ENCODE measurements around the gene MYOF. TPM values are rescaled to one million over a fixed set of nuclear protein-coding genes. Genes with fewer than 3 reads are reported as not detected.
"Not testable (repeated sequence)": the region's sequence is repeated elsewhere in the genome, so short reads cannot be mapped to it uniquely, and the experiment has no call there.

The MYOF gene
- total RNA-seq, 1 donor from 2014 or later: 68.2 TPM

- peaks cover 77 to 96% of the 10 kb centered on the region in 2 donors for H3K36me3 ChIP-seq
- TF ChIP-seq, protein P1, sequence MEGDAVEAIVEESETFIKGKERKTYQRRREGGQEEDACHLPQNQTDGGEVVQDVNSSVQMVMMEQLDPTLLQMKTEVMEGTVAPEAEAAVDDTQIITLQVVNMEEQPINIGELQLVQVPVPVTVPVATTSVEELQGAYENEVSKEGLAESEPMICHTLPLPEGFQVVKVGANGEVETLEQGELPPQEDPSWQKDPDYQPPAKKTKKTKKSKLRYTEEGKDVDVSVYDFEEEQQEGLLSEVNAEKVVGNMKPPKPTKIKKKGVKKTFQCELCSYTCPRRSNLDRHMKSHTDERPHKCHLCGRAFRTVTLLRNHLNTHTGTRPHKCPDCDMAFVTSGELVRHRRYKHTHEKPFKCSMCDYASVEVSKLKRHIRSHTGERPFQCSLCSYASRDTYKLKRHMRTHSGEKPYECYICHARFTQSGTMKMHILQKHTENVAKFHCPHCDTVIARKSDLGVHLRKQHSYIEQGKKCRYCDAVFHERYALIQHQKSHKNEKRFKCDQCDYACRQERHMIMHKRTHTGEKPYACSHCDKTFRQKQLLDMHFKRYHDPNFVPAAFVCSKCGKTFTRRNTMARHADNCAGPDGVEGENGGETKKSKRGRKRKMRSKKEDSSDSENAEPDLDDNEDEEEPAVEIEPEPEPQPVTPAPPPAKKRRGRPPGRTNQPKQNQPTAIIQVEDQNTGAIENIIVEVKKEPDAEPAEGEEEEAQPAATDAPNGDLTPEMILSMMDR (IDR thresholded peaks at IDR 0.05): no peak
- no peak overlapping the region for H3K4me3 ChIP-seq
- H3K9me3 ChIP-seq: no peaks in the 10 kb centered on the region
- H3K4me1 ChIP-seq: no peaks in the 10 kb centered on the region
- no peak for DNase-seq (ENCODE audit: low spot score in 2 of 2)
- H3K27me3 ChIP-seq: no peaks in the 10 kb centered on the region
- intact Hi-C loops (cut with DNase I): no loop called here
- no peak overlapping the region for H3K27ac ChIP-seq
These were observed 148.7 kb downstream of the MYOF start for GRCh38 chr10:93333278-93333978.

- no peaks in the 10 kb centered on the region for H3K9me3 ChIP-seq
- TF ChIP-seq, protein P1 (IDR thresholded peaks at IDR 0.05): no peak
- no peak overlapping the region for H3K4me3 ChIP-seq
- H3K27ac ChIP-seq: no peak overlapping the region
- DNase-seq (ENCODE audit: low spot score in 2 of 2): no peak
- H3K27me3 ChIP-seq: no peaks in the 10 kb centered on the region
- H3K4me1 ChIP-seq: no peaks in the 10 kb centered on the region
- H3K36me3 ChIP-seq: peaks cover 75 to 97% of the 10 kb centered on the region in 2 donors
- intact Hi-C loops (cut with DNase I): no loop called here
These were observed 151.3 kb downstream of the MYOF start for GRCh38 chr10:93330824-93331223.

GRCh38 chr10:93319896-93320295 lies 162.2 kb downstream of the MYOF start:
- Histone ChIP-seq H3K27me3 (no peaks in the 10 kb centered on the region), H3K36me3 (peaks cover 57 to 96% of the 10 kb centered on the region in 2 donors), H3K9me3 (no peaks in the 10 kb centered on the region), H3K4me3 (no peak overlapping the region), H3K4me1 (no peaks in the 10 kb centered on the region), H3K27ac (no peak overlapping the region)
- no peak for DNase-seq (ENCODE audit: low spot score in 2 of 2)
- intact Hi-C loops (cut with DNase I): loop anchor here (10.0 kb wide), 1 partner anchor 955 kb away; no protein-coding TSS in a partner anchor
- TF ChIP-seq, protein P1 (IDR thresholded peaks at IDR 0.05): no peak

DNA sequence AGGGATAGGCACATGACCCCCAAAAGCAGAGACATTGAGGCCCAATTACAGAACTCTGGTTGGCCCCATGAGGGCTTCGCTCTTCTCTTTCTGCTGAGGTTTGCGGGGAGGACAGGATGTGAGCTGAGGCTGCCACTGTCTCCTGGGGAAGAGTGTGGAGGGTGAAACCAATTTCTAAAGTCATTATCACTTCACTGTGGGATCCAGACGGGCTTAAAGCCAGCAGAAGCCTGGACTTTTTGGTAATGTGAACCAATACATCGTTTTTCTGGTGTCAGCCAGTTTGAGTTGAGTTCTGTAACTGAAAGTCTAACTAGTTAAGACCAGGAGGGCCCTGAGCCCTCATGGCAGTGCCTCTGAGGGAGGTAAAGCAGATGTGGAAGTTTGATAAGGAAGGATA lies 163.0 kb downstream of the MYOF start:
- Histone ChIP-seq H3K36me3 (peaks cover 63 to 96% of the 10 kb centered on the region in 2 donors), H3K27me3 (no peaks in the 10 kb centered on the region), H3K4me3 (no peak overlapping the region), H3K4me1 (no peaks in the 10 kb centered on the region), H3K27ac (no peak overlapping the region), H3K9me3 (no peaks in the 10 kb centered on the region)
- intact Hi-C loops (cut with DNase I): no loop called here
- TF ChIP-seq, protein P1 (IDR thresholded peaks at IDR 0.05): no peak
- DNase-seq (ENCODE audit: low spot score in 2 of 2): no peak

DNA sequence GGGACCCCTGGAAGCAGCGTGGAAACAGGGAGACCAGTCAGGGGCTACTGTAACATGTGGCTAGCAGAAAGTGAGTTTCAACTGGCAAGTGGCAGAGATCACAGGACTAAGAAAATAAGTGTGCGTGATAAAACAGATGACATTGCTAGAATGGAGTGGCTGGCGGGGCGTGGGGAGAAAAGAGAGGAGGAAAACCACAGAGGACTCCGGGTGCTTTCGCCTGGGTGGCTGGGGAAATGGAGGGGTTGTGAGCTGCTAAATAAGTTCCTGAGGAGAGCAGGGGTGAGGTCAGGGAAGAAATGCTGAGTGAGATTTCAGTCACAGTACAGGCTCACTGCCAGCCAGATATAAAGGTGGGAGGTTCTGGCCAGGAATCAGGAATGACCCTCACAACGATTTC lies 166.9 kb downstream of the MYOF start:
- H3K4me1 ChIP-seq: no peaks in the 10 kb centered on the region
- H3K4me3 ChIP-seq: no peak overlapping the region
- H3K27me3 ChIP-seq: no peaks in the 10 kb centered on the region
- intact Hi-C loops (cut with DNase I): no loop called here
- H3K9me3 ChIP-seq: no peaks in the 10 kb centered on the region
- H3K36me3 ChIP-seq: peaks cover 83 to 97% of the 10 kb centered on the region in 2 donors
- TF ChIP-seq, protein P1 (IDR thresholded peaks at IDR 0.05): no peak
- no peak for DNase-seq (ENCODE audit: low spot score in 2 of 2)
- no peak overlapping the region for H3K27ac ChIP-seq

DNA sequence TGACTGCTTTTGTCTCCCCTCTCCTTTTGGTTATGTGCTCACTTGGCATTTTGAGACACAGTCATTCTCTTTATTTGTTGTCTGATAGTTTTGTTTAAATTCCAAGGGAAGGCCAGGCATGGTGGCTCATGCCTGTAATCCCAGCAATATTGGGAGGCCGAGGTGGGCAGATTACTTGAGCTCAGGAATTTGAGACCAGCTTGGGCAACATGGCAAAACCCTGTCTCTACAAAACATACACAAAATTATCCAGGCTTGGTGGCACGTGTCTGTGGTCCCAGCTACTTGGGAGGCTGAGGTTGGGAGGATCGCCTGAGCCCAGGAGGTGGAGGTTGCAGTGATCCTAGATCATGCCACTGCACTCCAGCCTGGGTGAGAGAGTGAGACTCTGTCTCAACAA lies 167.5 kb downstream of the MYOF start:
- H3K9me3 ChIP-seq; H3K27me3 ChIP-seq; H3K4me3 ChIP-seq; intact Hi-C loops (cut with DNase I); H3K27ac ChIP-seq; H3K4me1 ChIP-seq; DNase-seq (ENCODE audit: low spot score in 2 of 2): not testable (repeated sequence)
- peaks cover 85 to 97% of the 10 kb centered on the region in 2 donors for H3K36me3 ChIP-seq
